Stimulated activated memory B cell treated with anti-CD40 and anti-IgM and Interleukin-4, amounts not matched to agents 10 μg/mL and 1 μg/mL and 100 μg/mL, for 72 hours (primary cell): Measurements from ENCODE around the gene IFNGR2.

ENCODE experiments used
- ATAC-seq: fragments of 150-1000 bp; cut with Tn5 transposase; 2 replicates; pipeline ENCODE4 v1.10.0; 2021
- H3K27ac Mint-ChIP-seq: one replicate; pipeline ENCODE4 v1.8.0; 2022; ENCODE audit warnings: mild to moderate bottlenecking, mixed read lengths
- H3K27me3 Mint-ChIP-seq: one replicate; pipeline ENCODE4 v1.8.0; 2022; ENCODE audit warnings: mixed read lengths
- H3K36me3 Mint-ChIP-seq: one replicate; pipeline ENCODE4 v1.8.0; 2022; ENCODE audit warnings: mixed read lengths
- H3K4me1 Mint-ChIP-seq: one replicate; pipeline ENCODE4 v1.8.0; 2022; ENCODE audit warnings: mixed read lengths
- H3K4me3 Mint-ChIP-seq: one replicate; pipeline ENCODE4 v1.8.0; 2022; ENCODE audit warnings: mild to moderate bottlenecking, moderate library complexity, mixed read lengths
- H3K9me3 Mint-ChIP-seq: one replicate; pipeline ENCODE4 v1.8.0; 2022; ENCODE audit warnings: mixed read lengths

Gene IFNGR2

DNA sequence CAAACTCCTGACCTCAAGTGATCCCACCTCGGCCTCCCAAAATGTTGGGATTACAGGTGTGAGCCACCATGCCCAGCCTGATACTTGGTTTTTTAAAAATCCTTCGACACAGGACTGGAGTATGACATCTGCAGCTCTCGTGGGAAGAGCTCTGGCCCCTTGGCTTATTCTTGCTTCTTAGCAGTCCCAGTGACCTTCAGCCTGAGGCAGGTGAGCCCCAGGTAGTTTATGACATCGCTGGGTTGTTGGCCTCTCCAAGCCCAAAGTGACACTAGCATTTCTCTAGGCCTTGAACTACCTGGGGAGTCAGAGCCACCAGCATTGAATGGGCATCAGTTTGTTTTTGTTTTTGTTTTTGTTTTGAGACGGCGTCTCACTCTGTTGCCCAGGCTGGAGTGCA lies 15.9 kb upstream of the IFNGR2 start:
- Mint-ChIP-seq H3K4me1 (peaks cover 43% of the 10 kb centered on the region), H3K9me3 (peaks cover 3% of the 10 kb centered on the region), H3K4me3 (no peak overlapping the region), H3K27ac (no peak overlapping the region), H3K36me3 (no peaks in the 10 kb centered on the region), H3K27me3 (no peaks in the 10 kb centered on the region)
- no peak for ATAC-seq

DNA sequence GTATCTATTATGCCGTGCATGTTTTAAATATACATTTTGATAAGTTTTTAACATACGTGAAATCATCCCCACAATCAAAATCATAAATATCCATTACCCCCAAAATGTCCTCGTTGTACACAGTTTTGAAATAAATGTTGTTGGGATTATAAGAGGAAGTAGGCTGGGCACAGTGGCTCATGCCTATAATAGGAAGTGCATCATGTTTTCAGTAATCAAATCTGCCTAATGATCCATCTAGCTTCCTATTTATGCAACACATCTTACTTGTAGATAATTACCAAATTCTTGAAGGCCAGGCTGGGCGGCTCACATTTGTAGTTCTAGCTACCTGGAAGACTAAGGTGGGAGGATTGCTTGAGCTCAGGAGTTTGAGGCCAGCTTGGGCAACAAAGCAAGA lies 15.0 kb upstream of the IFNGR2 start:
- no peaks in the 10 kb centered on the region for H3K36me3 Mint-ChIP-seq
- no peak for ATAC-seq
- H3K27ac Mint-ChIP-seq = peak overlapping the region; percentile 78
- no peak overlapping the region for H3K4me3 Mint-ChIP-seq
- H3K27me3 Mint-ChIP-seq = no peaks in the 10 kb centered on the region
- peaks cover 3% of the 10 kb centered on the region for H3K9me3 Mint-ChIP-seq
- H3K4me1 Mint-ChIP-seq = peaks cover 42% of the 10 kb centered on the region

DNA sequence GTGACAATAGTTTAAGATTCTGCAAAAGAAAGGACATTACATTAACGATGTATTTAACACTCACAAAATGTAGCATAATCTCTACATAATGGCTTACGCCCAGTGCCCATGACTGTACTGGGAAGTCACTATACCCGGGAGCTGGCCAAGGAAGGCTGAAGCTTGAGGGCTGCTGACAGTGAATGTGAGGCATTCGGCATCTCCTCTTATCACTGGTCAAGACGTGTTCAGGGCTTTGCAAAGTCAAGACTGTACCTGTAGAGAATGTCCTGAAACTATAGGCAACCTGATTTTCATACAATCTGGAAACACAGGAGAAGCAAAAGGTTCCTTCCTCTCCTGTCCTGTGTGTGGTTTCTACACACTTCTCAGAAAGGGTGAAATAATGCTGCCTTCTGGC lies 12.7 kb upstream of the IFNGR2 start:
- no peak overlapping the region for H3K4me3 Mint-ChIP-seq
- peaks cover 34% of the 10 kb centered on the region for H3K4me1 Mint-ChIP-seq
- peaks cover 2% of the 10 kb centered on the region for H3K9me3 Mint-ChIP-seq
- H3K36me3 Mint-ChIP-seq = no peaks in the 10 kb centered on the region
- H3K27ac Mint-ChIP-seq = peak overlapping the region; percentile 11
- no peak for ATAC-seq
- H3K27me3 Mint-ChIP-seq = no peaks in the 10 kb centered on the region

DNA sequence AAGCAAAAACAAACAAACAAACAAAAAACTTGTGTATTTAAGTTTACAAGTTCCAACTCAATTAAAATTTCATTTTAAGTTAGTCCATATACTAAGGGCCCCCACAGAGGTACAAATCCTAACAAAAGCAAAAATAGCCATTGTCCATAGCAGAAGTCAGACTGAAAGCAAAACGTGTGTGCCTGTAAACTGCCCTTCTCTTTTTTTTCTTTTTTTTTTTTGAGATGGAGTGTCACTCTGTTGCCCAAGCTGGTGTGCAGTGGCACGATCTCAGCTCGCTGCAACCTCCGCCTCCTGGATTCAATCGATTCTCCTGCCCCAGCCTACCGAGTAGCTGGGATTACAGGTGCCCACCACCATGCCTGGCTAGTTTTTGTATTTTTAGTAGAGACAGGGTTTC lies 11.6 kb upstream of the IFNGR2 start:
- Mint-ChIP-seq H3K27me3 (no peaks in the 10 kb centered on the region), H3K4me3 (no peak overlapping the region), H3K36me3 (no peaks in the 10 kb centered on the region), H3K27ac (no peak overlapping the region), H3K4me1 (peaks cover 34% of the 10 kb centered on the region), H3K9me3 (no peaks in the 10 kb centered on the region)
- no peak for ATAC-seq

GRCh38 chr21:33392284-33392985 lies 10.8 kb upstream of the IFNGR2 start:
- Mint-ChIP-seq H3K4me1 (peaks cover 34% of the 10 kb centered on the region), H3K27ac (peak overlapping the region; percentile 45), H3K36me3 (no peaks in the 10 kb centered on the region), H3K9me3 (no peaks in the 10 kb centered on the region), H3K4me3 (no peak overlapping the region), H3K27me3 (no peaks in the 10 kb centered on the region)
- no peak for ATAC-seq

DNA sequence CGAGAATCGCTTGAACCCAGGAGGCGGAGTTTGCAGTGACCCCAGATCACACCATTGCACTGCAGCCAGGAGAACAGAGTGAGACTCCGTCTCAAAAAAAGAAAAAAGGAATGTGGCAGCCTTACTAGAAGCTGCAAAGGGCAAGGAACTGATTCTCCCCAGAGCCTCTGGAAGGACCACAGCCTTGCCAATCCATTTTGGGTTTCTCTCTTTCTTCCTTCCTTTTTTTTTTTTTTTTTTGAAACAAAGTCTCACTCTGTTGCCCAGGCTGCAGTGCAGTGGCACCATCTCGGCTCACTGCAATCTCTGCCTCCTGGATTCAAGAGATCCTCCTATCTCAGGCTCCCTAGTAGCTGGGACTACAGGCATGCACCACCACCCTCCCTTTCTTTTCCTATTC lies 9.9 kb upstream of the IFNGR2 start:
- no peak for ATAC-seq
- Mint-ChIP-seq H3K27ac (no peak overlapping the region), H3K4me3 (no peak overlapping the region), H3K27me3 (no peaks in the 10 kb centered on the region), H3K9me3 (no peaks in the 10 kb centered on the region), H3K36me3 (no peaks in the 10 kb centered on the region), H3K4me1 (peaks cover 28% of the 10 kb centered on the region)

DNA sequence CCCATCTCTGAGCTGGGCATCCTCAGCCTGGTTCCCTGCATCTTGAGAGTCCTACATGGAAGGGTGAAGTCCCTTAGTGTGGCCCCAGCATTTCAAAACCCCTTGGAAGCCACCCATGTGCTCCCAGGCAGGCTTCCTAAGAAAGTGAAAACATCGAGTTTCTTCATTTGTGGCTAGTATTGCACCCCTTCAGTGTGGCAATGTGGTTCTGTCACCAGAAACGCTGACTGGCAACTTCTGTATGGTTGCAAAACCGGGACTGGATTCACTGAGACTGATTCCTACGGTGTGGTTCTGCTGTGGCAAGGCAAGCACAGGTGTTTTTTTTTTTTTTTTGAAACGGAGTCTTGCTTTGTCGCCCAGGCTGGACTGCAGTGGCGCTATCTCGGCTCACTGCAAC lies 9.0 kb upstream of the IFNGR2 start:
- Mint-ChIP-seq H3K4me1 (peaks cover 31% of the 10 kb centered on the region), H3K27me3 (no peaks in the 10 kb centered on the region), H3K27ac (no peak overlapping the region), H3K9me3 (no peaks in the 10 kb centered on the region), H3K4me3 (no peak overlapping the region), H3K36me3 (no peaks in the 10 kb centered on the region)
- ATAC-seq = peak; percentile 45

- Mint-ChIP-seq H3K27ac (peak overlapping the region; percentile 24), H3K27me3 (no peaks in the 10 kb centered on the region), H3K4me3 (no peak overlapping the region), H3K36me3 (no peaks in the 10 kb centered on the region), H3K9me3 (no peaks in the 10 kb centered on the region), H3K4me1 (peaks cover 45% of the 10 kb centered on the region)
- ATAC-seq = no peak
Measured at GRCh38 chr21:33395891-33396331, 7.3 kb upstream of the IFNGR2 start.

GRCh38 chr21:33396436-33396835 lies 6.8 kb upstream of the IFNGR2 start:
- Mint-ChIP-seq H3K36me3 (no peaks in the 10 kb centered on the region), H3K4me3 (no peak overlapping the region), H3K4me1 (peaks cover 48% of the 10 kb centered on the region), H3K27ac (no peak overlapping the region), H3K27me3 (no peaks in the 10 kb centered on the region), H3K9me3 (no peaks in the 10 kb centered on the region)
- ATAC-seq = no peak

GRCh38 chr21:33396951-33397350 lies 6.3 kb upstream of the IFNGR2 start:
- Mint-ChIP-seq H3K27me3 (no peaks in the 10 kb centered on the region), H3K9me3 (no peaks in the 10 kb centered on the region), H3K27ac (no peak overlapping the region), H3K36me3 (no peaks in the 10 kb centered on the region), H3K4me3 (no peak overlapping the region), H3K4me1 (peaks cover 48% of the 10 kb centered on the region)
- no peak for ATAC-seq

DNA sequence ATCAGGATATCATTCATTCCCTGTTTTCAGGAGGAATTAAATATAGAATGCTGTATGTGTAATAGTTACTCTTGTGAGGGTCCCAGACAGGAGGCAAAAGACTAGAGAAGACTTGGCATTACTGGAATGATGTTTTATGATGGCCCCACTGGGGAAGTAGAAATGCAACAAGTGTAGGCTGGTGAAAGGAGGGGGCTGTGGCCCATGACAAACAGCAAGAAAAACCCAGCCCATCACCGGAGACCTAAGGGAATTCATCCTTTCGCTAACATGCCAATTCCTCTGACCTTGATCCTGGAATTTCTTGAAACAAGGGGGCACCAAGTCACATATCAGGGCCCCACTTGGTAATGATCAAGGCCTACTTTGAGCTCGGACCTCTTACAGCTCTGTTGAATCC lies 5.5 kb upstream of the IFNGR2 start:
- Mint-ChIP-seq H3K27me3 (no peaks in the 10 kb centered on the region), H3K4me1 (peaks cover 50% of the 10 kb centered on the region), H3K27ac (peak overlapping the region; percentile 57), H3K9me3 (no peaks in the 10 kb centered on the region), H3K4me3 (no peak overlapping the region), H3K36me3 (no peaks in the 10 kb centered on the region)
- ATAC-seq = no peak

- ATAC-seq = no peak
- no peak overlapping the region for H3K4me3 Mint-ChIP-seq
- no peaks in the 10 kb centered on the region for H3K36me3 Mint-ChIP-seq
- H3K27ac Mint-ChIP-seq = peak overlapping the region; percentile 57
- peaks cover 45% of the 10 kb centered on the region for H3K4me1 Mint-ChIP-seq
- no peaks in the 10 kb centered on the region for H3K9me3 Mint-ChIP-seq
- H3K27me3 Mint-ChIP-seq = no peaks in the 10 kb centered on the region
Measured at GRCh38 chr21:33398361-33398760, 4.9 kb upstream of the IFNGR2 start.

- no peak for ATAC-seq
- no peaks in the 10 kb centered on the region for H3K9me3 Mint-ChIP-seq
- no peak overlapping the region for H3K27ac Mint-ChIP-seq
- H3K4me3 Mint-ChIP-seq = no peak overlapping the region
- peaks cover 53% of the 10 kb centered on the region for H3K4me1 Mint-ChIP-seq
- no peaks in the 10 kb centered on the region for H3K27me3 Mint-ChIP-seq
- H3K36me3 Mint-ChIP-seq = peaks cover 16% of the 10 kb centered on the region
Measured at GRCh38 chr21:33401630-33401992, 1.6 kb upstream of the IFNGR2 start.

DNA sequence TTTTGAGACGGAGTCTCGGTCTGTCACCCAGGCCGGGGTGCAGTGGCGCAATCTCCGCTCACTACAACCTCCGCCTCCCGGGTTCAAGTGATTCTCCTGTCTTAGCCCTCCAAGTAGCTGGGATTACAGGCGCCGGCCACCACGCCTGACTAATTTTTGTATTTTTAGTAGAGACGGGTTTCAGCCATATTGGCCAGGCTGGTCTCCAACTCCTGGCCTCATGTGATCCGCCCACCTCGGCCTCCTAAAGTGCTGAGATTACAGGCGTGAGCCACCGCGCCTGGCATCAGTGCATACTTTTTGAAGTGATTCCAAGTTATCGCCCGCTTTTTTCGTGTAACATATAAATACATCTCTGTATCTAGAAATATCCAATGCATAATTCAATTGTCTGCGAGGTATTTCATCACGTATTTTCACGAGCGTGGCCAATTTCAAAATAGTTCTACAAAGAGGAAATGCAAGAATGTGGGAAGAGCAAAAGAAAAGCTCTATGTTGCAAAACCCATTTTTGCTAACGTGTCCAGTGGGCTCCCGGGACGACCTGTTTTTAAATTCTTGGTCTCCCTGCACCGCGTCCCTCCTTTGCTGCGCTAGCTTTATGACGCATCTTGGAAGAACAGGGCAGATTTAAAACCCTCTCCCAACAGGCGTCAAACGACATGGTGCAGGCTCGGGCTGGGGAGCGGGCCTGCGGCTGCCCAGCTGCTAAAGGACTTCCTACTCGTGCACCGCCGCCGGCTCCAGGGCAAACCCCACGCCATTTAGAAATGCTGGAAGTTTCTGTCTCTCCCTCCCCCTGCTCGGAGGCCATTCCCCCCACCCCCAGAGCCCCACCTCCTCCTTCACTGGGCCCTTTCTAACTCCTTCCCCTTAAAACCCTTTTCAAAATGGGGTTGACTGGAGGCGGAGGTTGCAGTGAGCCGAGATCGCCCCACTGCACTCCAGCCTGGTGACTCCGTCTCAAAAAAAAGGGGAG lies 923 bp upstream of the IFNGR2 start:
- Mint-ChIP-seq H3K4me1 (peaks cover 60% of the 10 kb centered on the region), H3K27ac (peak overlapping the region; percentile 86), H3K4me3 (peak overlapping the region; percentile 82), H3K27me3 (no peaks in the 10 kb centered on the region), H3K9me3 (no peaks in the 10 kb centered on the region), H3K36me3 (peaks cover 23% of the 10 kb centered on the region)
- ATAC-seq = peak; percentile 16

- Mint-ChIP-seq H3K4me1 (peaks cover 70% of the 10 kb centered on the region), H3K36me3 (peaks cover 33% of the 10 kb centered on the region), H3K4me3 (peak overlapping the region; percentile 96), H3K27me3 (no peaks in the 10 kb centered on the region), H3K27ac (peak overlapping the region; percentile 93), H3K9me3 (no peaks in the 10 kb centered on the region)
- peak; percentile 75 for ATAC-seq
Measured at GRCh38 chr21:33403786-33404585, 773 bp downstream of the IFNGR2 start.
